Pancreas (tissue), 10 donors: Measurements from ENCODE around the gene HJURP. TPM values are rescaled to one million over a fixed set of nuclear protein-coding genes. Genes with fewer than 3 reads are reported as not detected.
A peak's percentile ranks its signal among the peaks of the same experiment; 100 is the strongest.

Source experiments
- ATAC-seq, 4 donors: fragments of 200-7000 bp; cut with Tn5 transposase; one replicate each; pipeline versions ENCODE4 v1.8.0 to v1.9.1; 2020; ENCODE audit warnings: mild to moderate bottlenecking in 4 of 4, moderate library complexity in 4 of 4
- DNase-seq, 6 donors: peaks; one replicate each; pipeline ENCODE4 v3.0.0-alpha.2; 2020
- FAIRE-seq: peaks from 2 replicates; lab custom pipeline; 2012; peaks lifted over from hg19 to GRCh38; lab: Jason Lieb, UNC
- H3K27ac ChIP-seq, 4 donors: fragments of 200-600 bp; sonication (generic); 1 replicate in 3 of 4; 2 replicates in 1 of 4; pipeline versions ENCODE4 v1.5.0 to v1.8.0; 2020
- H3K27me3 ChIP-seq, 4 donors: fragments of 200-600 bp; one replicate each; pipeline ENCODE4 v1.8.0; 2021
- H3K36me3 ChIP-seq, 3 donors: fragments of 200-600 bp; sonication (generic) in 1 of 3; one replicate each; pipeline versions ENCODE4 v1.5.0 to v1.8.0; 2020 to 2021
- H3K4me1 ChIP-seq, 3 donors: fragments of 200-600 bp; one replicate each; pipeline ENCODE4 v1.8.0; 2021
- H3K4me3 ChIP-seq, 4 donors: fragments of 200-600 bp; sonication (generic) in 2 of 4; one replicate each; pipeline versions ENCODE4 v1.5.0 to v1.8.0; 2020 to 2021
- H3K9me3 ChIP-seq, 4 donors: fragments of 200-600 bp; one replicate each; pipeline ENCODE4 v1.8.0; 2021
- CTCF ChIP-seq, 4 donors: fragments of 200-600 bp; sonication (generic) in 3 of 4; IDR thresholded peaks; one replicate each; pipeline versions ENCODE4 v1.5.0 to v1.8.0; 2021; ENCODE audit warnings: antibody characterized with exemption in 4 of 4
- WGBS, 2 donors: extraction: QIAGEN DNeasy Blood & Tissue Kit; methylation state at CpG; one replicate each; pipeline ENCODE4 v1.1.7; 2013; 5-methylcytosine and 5-hydroxymethylcytosine counted together
- intact Hi-C, 3 donors: fragments of 100-400 bp; cut with DNase I; formaldehyde crosslinking; loops; one replicate each; pipeline versions ENCODE4 v1.11.1 to v1.14.2; 2022
- polyA plus RNA-seq, 2 donors: library from polyadenylated mRNA; stranded (reverse); fragments of 200-250 nt; gene quantifications; one replicate each; pipeline ENCODE4 v1.2.3, GENCODE V29; 2013
- total RNA-seq, 6 donors: library from RNA; stranded (reverse); fragmentation: NEBNext Ultra II Directional in 4 of 6; extraction: Animal tissue kit (Norgen Biotek cat#: 25700) in 4 of 6; gene quantifications; one replicate each; pipeline versions ENCODE4 v1.2.1 to v1.2.4, GENCODE V29; 2021 to 2023
- donor health status: healthy with polysubstance abuse.
- donor health status: DM: no; HTN: no; CAD: no; lungs with moderate emphysema.
- donor health status: DM: no; HTN: no; CAD: no.
- donor health status: control.
- donor health status: control.
- donor health status: Bipolar disorder and iron deficiency.
- donor health status: DM: yes; HTN: yes; CAD: no.
- donor health status: DM: no; HTN: no; CAD: no.
- donor health status: DM: no; HTN: no; CAD: no.
- donor health status: DM: yes; HTN: yes; CAD: no.

The HJURP gene
- total and polyA plus RNA-seq, 8 donors: 0.16 to 1.2 (median 0.47) TPM; not detected in 3

GRCh38 chr2:233832869-233833311 lies 21.4 kb downstream of the HJURP start:
- FAIRE-seq (no peak), ATAC-seq (peak in 1 of 4 donors; percentile 18), DNase-seq (peak in 2 of 6 donors; percentile 30 to 49)
- Histone ChIP-seq H3K4me1 (no peaks in the 10 kb centered on the region), H3K9me3 (no peaks in the 10 kb centered on the region), H3K27ac (no peak overlapping the region), H3K36me3 (no peaks in the 10 kb centered on the region), H3K4me3 (no peak overlapping the region), H3K27me3 (no peaks in the 10 kb centered on the region)
- 69 to 71% methylated on average over 7 of the region's 7 CpGs for WGBS, 2 donors
- TF ChIP-seq CTCF (IDR thresholded peaks at IDR 0.05): no peak
- intact Hi-C loops: no loop called here

GRCh38 chr2:233832414-233832813 lies 21.9 kb downstream of the HJURP start:
- 80 to 85% methylated on average over 9 of the region's 9 CpGs for WGBS, 2 donors
- Histone ChIP-seq H3K36me3 (no peaks in the 10 kb centered on the region), H3K4me3 (no peak overlapping the region), H3K9me3 (no peaks in the 10 kb centered on the region), H3K27me3 (no peaks in the 10 kb centered on the region), H3K4me1 (no peaks in the 10 kb centered on the region), H3K27ac (no peak overlapping the region)
- TF ChIP-seq CTCF (IDR thresholded peaks at IDR 0.05): no peak
- ATAC-seq (no peak), FAIRE-seq (no peak), DNase-seq (no peak)
- intact Hi-C loops: no loop called here

GRCh38 chr2:233831861-233832260 lies 22.5 kb downstream of the HJURP start:
- DNase-seq: no peak
- WGBS, 2 donors: 94 to 98% methylated on average over 6 of the region's 6 CpGs
- Histone ChIP-seq H3K36me3 (no peaks in the 10 kb centered on the region), H3K27ac (no peak overlapping the region), H3K4me1 (no peaks in the 10 kb centered on the region), H3K4me3 (no peak overlapping the region), H3K27me3 (no peaks in the 10 kb centered on the region), H3K9me3 (no peaks in the 10 kb centered on the region)
- TF ChIP-seq CTCF (IDR thresholded peaks at IDR 0.05): no peak
- intact Hi-C loops: no loop called here
- ATAC-seq: no peak
- FAIRE-seq: no peak

- no peak overlapping the region for H3K4me3 ChIP-seq
- no peak for TF ChIP-seq CTCF (IDR thresholded peaks at IDR 0.05)
- FAIRE-seq (no peak), DNase-seq (peak in 1 of 6 donors; percentile 54), ATAC-seq (no peak)
- no peaks in the 10 kb centered on the region for H3K27me3 ChIP-seq
- intact Hi-C loops: no loop called here
- H3K9me3 ChIP-seq: no peaks in the 10 kb centered on the region
- no peaks in the 10 kb centered on the region for H3K4me1 ChIP-seq
- H3K36me3 ChIP-seq: no peaks in the 10 kb centered on the region
- WGBS, 2 donors: 85 to 95% methylated on average over 14 of the region's 14 CpGs
- no peak overlapping the region for H3K27ac ChIP-seq
Observed at GRCh38 chr2:233831011-233831721, 23.2 kb downstream of the HJURP start.

- intact Hi-C loops: no loop called here
- 85 to 89% methylated on average over 6 of the region's 6 CpGs for WGBS, 2 donors
- H3K27me3 ChIP-seq: no peaks in the 10 kb centered on the region
- DNase-seq: peak in 1 of 6 donors; percentile 30
- no peak for ATAC-seq
- no peak for TF ChIP-seq CTCF (IDR thresholded peaks at IDR 0.05)
- no peaks in the 10 kb centered on the region for H3K9me3 ChIP-seq
- no peaks in the 10 kb centered on the region for H3K36me3 ChIP-seq
- no peak overlapping the region for H3K4me3 ChIP-seq
- no peak overlapping the region for H3K27ac ChIP-seq
- H3K4me1 ChIP-seq: no peaks in the 10 kb centered on the region
- FAIRE-seq: no peak
Observed at GRCh38 chr2:233830111-233830802, 24.1 kb downstream of the HJURP start.
